ENCODE results near the gene NUP93.

The NUP93 gene

DNA sequence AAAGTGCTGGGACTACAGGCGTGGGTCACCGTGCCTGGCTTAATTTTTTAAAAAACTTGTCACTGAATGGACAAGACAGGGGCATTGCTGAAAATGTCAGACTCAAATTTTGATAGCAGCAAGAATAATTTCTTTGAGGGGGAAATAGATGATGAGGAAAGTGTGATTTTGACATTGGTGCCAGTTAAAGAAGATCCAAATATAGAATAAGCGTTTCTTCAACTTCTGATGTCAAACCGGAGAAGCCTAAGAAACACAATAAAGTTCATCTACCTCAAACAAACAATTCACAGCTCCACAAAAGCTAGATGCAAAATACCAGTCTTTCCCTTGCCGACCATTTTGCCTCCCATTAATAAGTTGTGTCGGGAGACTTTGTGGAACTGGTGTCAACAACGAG, 43.2 kb upstream of the NUP93 start:
- Histone ChIP-seq H3K27me3 (ENCODE audit: insufficient read depth, low read length, poor library complexity) (no peaks in the 10 kb centered on the region), H3K4me3 (ENCODE audit: low read depth in 1 of 2, low read length in 2 of 2) (no peak overlapping the region), H3K27ac (ENCODE audit: low read length) (no peak overlapping the region), H2AFZ (ENCODE audit: low read depth, low read length) (no peak overlapping the region), H4K20me1 (ENCODE audit: insufficient read depth, low read length) (no peaks in the 10 kb centered on the region), H3K9ac (ENCODE audit: low read depth, low read length) (no peak overlapping the region), H3K4me2 (ENCODE audit: insufficient read depth, low read length) (no peak overlapping the region), H3K4me1 (ENCODE audit: insufficient read depth, low read length) (peaks cover 20% of the 10 kb centered on the region), H3K79me2 (ENCODE audit: insufficient read depth, low read length) (no peaks in the 10 kb centered on the region), H3K36me3 (ENCODE audit: insufficient read depth, low read length) (no peaks in the 10 kb centered on the region), H3K9me3 (ENCODE audit: insufficient read depth, low read length, severe bottlenecking) (no peaks in the 10 kb centered on the region)
- DNase-seq (no peak), ATAC-seq (ENCODE audit: insufficient read depth, low read depth) (no peak)
- TF ChIP-seq, protein P1, sequence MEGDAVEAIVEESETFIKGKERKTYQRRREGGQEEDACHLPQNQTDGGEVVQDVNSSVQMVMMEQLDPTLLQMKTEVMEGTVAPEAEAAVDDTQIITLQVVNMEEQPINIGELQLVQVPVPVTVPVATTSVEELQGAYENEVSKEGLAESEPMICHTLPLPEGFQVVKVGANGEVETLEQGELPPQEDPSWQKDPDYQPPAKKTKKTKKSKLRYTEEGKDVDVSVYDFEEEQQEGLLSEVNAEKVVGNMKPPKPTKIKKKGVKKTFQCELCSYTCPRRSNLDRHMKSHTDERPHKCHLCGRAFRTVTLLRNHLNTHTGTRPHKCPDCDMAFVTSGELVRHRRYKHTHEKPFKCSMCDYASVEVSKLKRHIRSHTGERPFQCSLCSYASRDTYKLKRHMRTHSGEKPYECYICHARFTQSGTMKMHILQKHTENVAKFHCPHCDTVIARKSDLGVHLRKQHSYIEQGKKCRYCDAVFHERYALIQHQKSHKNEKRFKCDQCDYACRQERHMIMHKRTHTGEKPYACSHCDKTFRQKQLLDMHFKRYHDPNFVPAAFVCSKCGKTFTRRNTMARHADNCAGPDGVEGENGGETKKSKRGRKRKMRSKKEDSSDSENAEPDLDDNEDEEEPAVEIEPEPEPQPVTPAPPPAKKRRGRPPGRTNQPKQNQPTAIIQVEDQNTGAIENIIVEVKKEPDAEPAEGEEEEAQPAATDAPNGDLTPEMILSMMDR (IDR thresholded peaks at IDR 0.05; ENCODE audit: borderline replicate concordance, extremely low read depth, low read length, poor library complexity, severe bottlenecking), result no peak
- TF ChIP-seq EZH2 (IDR thresholded peaks at IDR 0.05; ENCODE audit: borderline replicate concordance, low read depth, low read length, severe bottlenecking), result no peak

DNA sequence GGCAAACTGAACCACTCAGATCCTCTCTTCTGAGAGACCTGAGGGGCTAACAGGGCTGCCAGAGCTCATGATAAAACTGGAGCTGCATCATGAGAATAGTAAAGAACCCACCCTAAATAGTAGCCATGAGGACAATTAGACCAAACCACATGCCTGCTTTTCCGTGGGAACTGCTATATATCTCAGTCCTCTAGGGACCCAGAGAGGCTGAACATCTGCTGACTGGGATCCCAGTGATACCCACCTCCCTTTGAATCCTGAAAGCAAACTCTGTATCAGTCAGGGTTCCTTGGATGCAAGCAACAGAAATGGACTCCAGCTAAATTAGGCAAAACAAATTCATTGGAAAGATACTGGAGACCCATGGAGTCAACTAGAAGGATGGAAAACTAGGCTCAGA, 41.2 kb upstream of the NUP93 start:
- H3K27me3 ChIP-seq (ENCODE audit: insufficient read depth, low read length, poor library complexity), result no peaks in the 10 kb centered on the region
- H3K36me3 ChIP-seq (ENCODE audit: insufficient read depth, low read length), result no peaks in the 10 kb centered on the region
- H3K4me2 ChIP-seq (ENCODE audit: insufficient read depth, low read length), result no peak overlapping the region
- no peak for ATAC-seq (ENCODE audit: insufficient read depth, low read depth)
- TF ChIP-seq EZH2 (IDR thresholded peaks at IDR 0.05; ENCODE audit: borderline replicate concordance, low read depth, low read length, severe bottlenecking), result no peak
- TF ChIP-seq, protein P1 (IDR thresholded peaks at IDR 0.05; ENCODE audit: borderline replicate concordance, extremely low read depth, low read length, poor library complexity, severe bottlenecking), result no peak
- no peaks in the 10 kb centered on the region for H3K79me2 ChIP-seq (ENCODE audit: insufficient read depth, low read length)
- no peak overlapping the region for H2AFZ ChIP-seq (ENCODE audit: low read depth, low read length)
- no peak overlapping the region for H3K4me3 ChIP-seq (ENCODE audit: low read depth in 1 of 2, low read length in 2 of 2)
- no peak overlapping the region for H3K9ac ChIP-seq (ENCODE audit: low read depth, low read length)
- H4K20me1 ChIP-seq (ENCODE audit: insufficient read depth, low read length), result no peaks in the 10 kb centered on the region
- DNase-seq, result no peak
- no peak overlapping the region for H3K27ac ChIP-seq (ENCODE audit: low read length)
- H3K9me3 ChIP-seq (ENCODE audit: insufficient read depth, low read length, severe bottlenecking), result no peaks in the 10 kb centered on the region
- peaks cover 1% of the 10 kb centered on the region for H3K4me1 ChIP-seq (ENCODE audit: insufficient read depth, low read length)

DNA sequence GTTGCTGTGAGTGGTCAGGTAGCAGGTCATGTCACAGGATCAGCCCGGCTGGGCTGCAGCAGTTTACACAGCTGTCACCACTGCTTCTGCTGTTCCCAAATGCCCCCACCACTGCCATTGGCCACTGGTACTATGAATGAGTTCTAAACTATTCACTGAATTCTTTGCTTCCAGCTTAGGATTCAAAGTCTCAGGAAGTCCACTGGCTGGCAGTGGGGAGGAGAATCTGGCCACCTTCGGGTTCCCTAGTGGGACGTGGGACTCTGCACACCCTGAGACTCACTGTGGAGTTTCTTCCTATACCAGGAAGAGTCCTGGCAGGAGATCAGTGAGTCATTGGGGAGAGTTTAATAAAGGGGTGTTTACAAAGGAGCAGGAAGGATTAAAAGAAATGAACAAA, 40.8 kb upstream of the NUP93 start:
- ATAC-seq (ENCODE audit: insufficient read depth, low read depth), result no peak
- Histone ChIP-seq H3K4me2 (ENCODE audit: insufficient read depth, low read length) (no peak overlapping the region), H3K9me3 (ENCODE audit: insufficient read depth, low read length, severe bottlenecking) (no peaks in the 10 kb centered on the region), H3K4me3 (ENCODE audit: low read depth in 1 of 2, low read length in 2 of 2) (no peak overlapping the region), H4K20me1 (ENCODE audit: insufficient read depth, low read length) (no peaks in the 10 kb centered on the region), H3K79me2 (ENCODE audit: insufficient read depth, low read length) (no peaks in the 10 kb centered on the region), H3K36me3 (ENCODE audit: insufficient read depth, low read length) (no peaks in the 10 kb centered on the region), H3K27ac (ENCODE audit: low read length) (no peak overlapping the region), H3K9ac (ENCODE audit: low read depth, low read length) (no peak overlapping the region), H3K4me1 (ENCODE audit: insufficient read depth, low read length) (no peaks in the 10 kb centered on the region), H3K27me3 (ENCODE audit: insufficient read depth, low read length, poor library complexity) (no peaks in the 10 kb centered on the region), H2AFZ (ENCODE audit: low read depth, low read length) (no peak overlapping the region)
- no peak for DNase-seq
- TF ChIP-seq EZH2 (IDR thresholded peaks at IDR 0.05; ENCODE audit: borderline replicate concordance, low read depth, low read length, severe bottlenecking), result no peak
- TF ChIP-seq, protein P1 (IDR thresholded peaks at IDR 0.05; ENCODE audit: borderline replicate concordance, extremely low read depth, low read length, poor library complexity, severe bottlenecking), result no peak

Data from DND-41 (cell line).